ENCODE measurements around the gene NCOA4.

GRCh38 chr10:46026106-46026505, 4.3 kb downstream of the NCOA4 start:
- TF ChIP-seq SUZ12 (IDR thresholded peaks at IDR 0.05; ENCODE audit: extremely low read depth, insufficient read depth, insufficient read length) (no peak), ZNF274 (IDR thresholded peaks at IDR 0.05; ENCODE audit: low read depth, low read length) (no peak), YY1 (IDR thresholded peaks at IDR 0.05; ENCODE audit: insufficient read depth, insufficient read length) (no peak)

All from NT2/D1 (cell line).